Sigmoid colon (tissue), 4 donors: Measurements from ENCODE around the gene RPGRIP1L.

Source experiments
- CTCF ChIP-seq, 4 experiments: fragments of 450-650 bp in 3 of 4; fragments of 200-600 bp in 1 of 4; IDR thresholded peaks; one replicate each; pipeline ENCODE4 v1.5.1; 2016 to 2019; ENCODE audit warnings: antibody characterized with exemption in 4 of 4, mild to moderate bottlenecking in 3 of 4, moderate library complexity in 2 of 4
- POLR2A ChIP-seq, 2 donors: fragments of 450-650 bp; IDR thresholded peaks; one replicate each; pipeline ENCODE4 v1.6.1; 2016; ENCODE audit warnings: antibody characterized with exemption in 2 of 2, mild to moderate bottlenecking in 2 of 2, moderate library complexity in 2 of 2
- POLR2AphosphoS5 ChIP-seq, 4 donors: sonication (generic); formaldehyde crosslinking; IDR thresholded peaks; one replicate each; pipeline ENCODE4 v1.6.1; 2017; ENCODE audit warnings: antibody characterized with exemption in 4 of 4

- TF ChIP-seq POLR2A (IDR thresholded peaks at IDR 0.05) (no peak), CTCF (IDR thresholded peaks at IDR 0.05) (no peak), POLR2AphosphoS5 (IDR thresholded peaks at IDR 0.05) (no peak)
Observed at GRCh38 chr16:53563426-53563825, 140.2 kb downstream of the RPGRIP1L start.
